MM.1S (cell line): ENCODE measurements around the gene ATAD3A.
"Not testable (repeated sequence)": the region's sequence is repeated elsewhere in the genome, so short reads cannot be mapped to it uniquely, and the experiment has no call there.

ENCODE experiments used
- DNase-seq: peaks from one replicate; pipeline ENCODE4 v3.0.0-alpha.2; 2015
- H2AFZ ChIP-seq: fragments of 300-600 bp; sonication (generic); 2 replicates; pipeline ENCODE4 v1.6.0; 2016; ENCODE audit warnings: antibody characterized with exemption, low read length
- H3F3A ChIP-seq: fragments of 300-600 bp; sonication (generic); 2 replicates; pipeline ENCODE4 v1.6.1; 2016; ENCODE audit warnings: mild to moderate bottlenecking, antibody characterized with exemption, low read length, moderate library complexity, mixed read lengths; ENCODE audit not compliant: insufficient read depth
- H3K27ac ChIP-seq: fragments of 300-600 bp; sonication (generic); 2 replicates; pipeline ENCODE4 v1.5.1; 2016; ENCODE audit warnings: mild to moderate bottlenecking, low read length
- H3K27me3 ChIP-seq: fragments of 300-600 bp; sonication (generic); replicated peaks from 2 replicates; pipeline ENCODE4 v1.6.0; 2016; ENCODE audit warnings: low read length; ENCODE audit not compliant: insufficient read depth
- H3K36me3 ChIP-seq: fragments of 300-600 bp; sonication (generic); replicated peaks from 2 replicates; pipeline ENCODE4 v1.6.1; 2016; ENCODE audit warnings: mild to moderate bottlenecking, low read length, mixed read lengths; ENCODE audit not compliant: insufficient read depth
- H3K4me1 ChIP-seq: fragments of 300-600 bp; sonication (generic); 2 replicates; pipeline ENCODE4 v1.6.1; 2016; ENCODE audit warnings: low read length, mixed read lengths
- H3K4me2 ChIP-seq: fragments of 300-600 bp; sonication (generic); 2 replicates; pipeline ENCODE4 v1.6.0; 2016; ENCODE audit warnings: low read depth, low read length
- H3K4me3 ChIP-seq: fragments of 300-600 bp; sonication (generic); 2 replicates; pipeline ENCODE4 v1.5.1; 2016; ENCODE audit warnings: low read length, mixed read lengths
- H3K79me2 ChIP-seq: fragments of 300-600 bp; sonication (generic); 2 replicates; pipeline ENCODE4 v1.6.1; 2016; ENCODE audit warnings: mixed run types, low read length, mixed read lengths
- H3K9ac ChIP-seq: fragments of 300-600 bp; sonication (generic); 2 replicates; pipeline ENCODE4 v1.6.1; 2016; ENCODE audit warnings: low read length, mixed read lengths
- H3K9me2 ChIP-seq: fragments of 300-600 bp; sonication (generic); replicated peaks from 2 replicates; pipeline ENCODE4 v1.6.1; 2016; ENCODE audit warnings: mild to moderate bottlenecking, low read length, mixed read lengths; ENCODE audit not compliant: insufficient read depth
- H3K9me3 ChIP-seq: fragments of 300-600 bp; sonication (generic); replicated peaks from 2 replicates; pipeline ENCODE4 v1.6.1; 2016; ENCODE audit warnings: mild to moderate bottlenecking, low read length, mixed read lengths; ENCODE audit not compliant: insufficient read depth
- H4K20me1 ChIP-seq: fragments of 300-600 bp; sonication (generic); 2 replicates; pipeline ENCODE4 v1.6.1; 2016; ENCODE audit warnings: mild to moderate bottlenecking, low read length, moderate library complexity, mixed read lengths; ENCODE audit not compliant: insufficient read depth
- CTCF ChIP-seq: fragments of 300-600 bp; sonication (generic); IDR thresholded peaks from 2 replicates; pipeline ENCODE4 v1.5.1; 2016; ENCODE audit warnings: antibody characterized with exemption, low read length, mixed read lengths
- EZH2 ChIP-seq: fragments of 300-600 bp; sonication (generic); optimal IDR thresholded peaks from 2 replicates; pipeline ENCODE3; 2017; ENCODE audit warnings: low read depth, mild to moderate bottlenecking, antibody characterized with exemption, low read length, mixed read lengths
- EZH2phosphoT487 ChIP-seq: fragments of 300-600 bp; sonication (generic); IDR thresholded peaks from 2 replicates; pipeline ENCODE4 v1.6.1; 2018; ENCODE audit warnings: antibody characterized with exemption, low read length

Gene ATAD3A

DNA sequence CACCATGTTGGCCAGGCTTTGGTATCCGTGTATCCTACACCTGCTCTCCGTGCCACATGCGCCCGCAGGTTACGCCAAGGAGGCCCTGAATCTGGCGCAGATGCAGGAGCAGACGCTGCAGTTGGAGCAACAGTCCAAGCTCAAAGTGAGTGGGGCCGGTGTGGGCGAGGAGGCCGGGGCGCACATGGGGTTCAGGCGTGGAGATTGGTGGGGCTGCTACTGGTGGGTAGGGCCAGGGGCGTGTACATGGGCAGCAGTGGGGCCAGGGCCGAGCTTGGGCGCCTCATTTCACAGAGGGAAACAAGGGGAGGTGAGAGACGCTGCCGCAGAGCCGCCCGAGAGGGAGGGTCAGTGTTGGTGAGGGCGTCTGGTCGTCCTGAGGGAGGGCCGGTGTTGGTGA, 34.8 kb upstream of the ATAD3A start:
- Histone ChIP-seq H3K4me3 (no peak overlapping the region), H3K27ac (no peak overlapping the region), H4K20me1 (no peaks in the 10 kb centered on the region; the same call in 1 of the 2 replicates), H2AFZ (no peak overlapping the region), H3K79me2 (peaks cover 55% of the 10 kb centered on the region), H3K27me3 (no peaks in the 10 kb centered on the region), H3K9me2 (no peaks in the 10 kb centered on the region), H3K4me2 (no peak overlapping the region), H3K4me1 (no peaks in the 10 kb centered on the region), H3K9me3 (no peaks in the 10 kb centered on the region), H3K36me3 (peaks cover 4% of the 10 kb centered on the region; the same call in 1 of the 2 replicates), H3F3A (peaks cover 3% of the 10 kb centered on the region; the same call in 1 of the 2 replicates), H3K9ac (no peak overlapping the region)
- TF ChIP-seq EZH2phosphoT487, result no peak
- TF ChIP-seq CTCF, result no peak
- DNase-seq, result no peak

DNA sequence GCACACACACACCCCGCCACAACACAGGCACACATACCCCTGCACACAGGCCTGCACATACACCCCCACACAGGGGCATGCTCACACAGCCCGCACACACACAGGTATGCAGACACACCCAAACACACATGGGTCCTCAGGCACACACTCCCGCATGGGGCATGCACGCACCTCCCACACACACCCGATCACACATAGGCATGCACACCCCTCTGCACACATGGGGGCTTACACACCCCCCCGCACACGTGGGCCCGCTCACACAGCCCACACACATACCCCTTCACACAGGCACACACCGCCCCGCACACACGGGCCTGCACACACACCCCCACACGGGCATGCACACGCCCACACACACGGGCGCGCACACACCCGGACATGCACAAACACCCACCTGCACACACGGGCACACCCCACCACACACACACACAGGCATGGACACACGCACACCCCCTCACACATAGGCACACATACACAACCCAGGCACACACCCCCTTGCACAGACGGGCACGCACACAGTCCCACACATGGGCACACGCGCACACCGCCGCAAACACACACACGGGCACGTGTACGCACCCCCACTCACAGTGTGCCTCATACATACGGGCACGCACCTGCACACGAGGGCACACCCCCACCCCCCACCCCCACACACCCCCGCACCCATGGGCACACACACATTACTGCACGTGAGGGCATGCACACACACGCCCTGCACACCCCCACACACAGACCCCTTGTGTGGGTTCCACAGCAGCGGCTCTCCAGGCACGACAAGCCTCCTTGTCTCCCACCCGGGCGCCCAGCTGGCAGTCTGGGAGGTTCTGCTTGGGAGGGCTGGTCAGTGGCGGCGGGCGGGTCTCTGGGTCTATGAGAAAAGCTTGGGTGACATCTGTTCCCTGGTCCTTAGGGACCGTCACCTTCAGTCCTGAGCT, 32.1 kb upstream of the ATAD3A start:
- Histone ChIP-seq H3K27ac (no peak overlapping the region), H3K9me2 (no peaks in the 10 kb centered on the region), H2AFZ (no peak overlapping the region), H3K9me3 (no peaks in the 10 kb centered on the region), H3K4me2 (no peak overlapping the region), H4K20me1 (no peaks in the 10 kb centered on the region), H3K27me3 (no peaks in the 10 kb centered on the region), H3F3A (no peaks in the 10 kb centered on the region), H3K9ac (no peak overlapping the region), H3K4me3 (no peak overlapping the region), H3K4me1 (no peaks in the 10 kb centered on the region), H3K79me2 (peaks cover 32% of the 10 kb centered on the region), H3K36me3 (peaks cover 4% of the 10 kb centered on the region; the same call in 1 of the 2 replicates)
- no peak for DNase-seq
- no peak for TF ChIP-seq CTCF
- TF ChIP-seq EZH2, result no peak
- TF ChIP-seq EZH2phosphoT487, result no peak

GRCh38 chr1:1480488-1480867, 31.5 kb upstream of the ATAD3A start:
- not testable (repeated sequence) for H3K4me2 ChIP-seq, H4K20me1 ChIP-seq, DNase-seq, H3K9me3 ChIP-seq, H3K4me1 ChIP-seq, H3K9me2 ChIP-seq, H3K36me3 ChIP-seq, H2AFZ ChIP-seq, H3K27ac ChIP-seq, H3K4me3 ChIP-seq, H3K27me3 ChIP-seq, H3K9ac ChIP-seq, H3F3A ChIP-seq
- peaks cover 27% of the 10 kb centered on the region for H3K79me2 ChIP-seq

- not testable (repeated sequence) for H3K27me3 ChIP-seq, DNase-seq, H3F3A ChIP-seq, H3K9ac ChIP-seq, H3K4me2 ChIP-seq, H3K4me3 ChIP-seq, H2AFZ ChIP-seq, H3K27ac ChIP-seq, H3K9me2 ChIP-seq, H3K4me1 ChIP-seq, H3K36me3 ChIP-seq, H4K20me1 ChIP-seq, H3K9me3 ChIP-seq
- peaks cover 19% of the 10 kb centered on the region for H3K79me2 ChIP-seq
Measured at GRCh38 chr1:1481811-1482210, 30.2 kb upstream of the ATAD3A start.
